Measurements from ENCODE around the gene PRPF31. TPM values are rescaled to one million over a fixed set of nuclear protein-coding genes. Genes with fewer than 3 reads are reported as not detected.

PRPF31 gene
- total RNA-seq, 1 experiment from 2014 or later, result 67.3 TPM

DNA sequence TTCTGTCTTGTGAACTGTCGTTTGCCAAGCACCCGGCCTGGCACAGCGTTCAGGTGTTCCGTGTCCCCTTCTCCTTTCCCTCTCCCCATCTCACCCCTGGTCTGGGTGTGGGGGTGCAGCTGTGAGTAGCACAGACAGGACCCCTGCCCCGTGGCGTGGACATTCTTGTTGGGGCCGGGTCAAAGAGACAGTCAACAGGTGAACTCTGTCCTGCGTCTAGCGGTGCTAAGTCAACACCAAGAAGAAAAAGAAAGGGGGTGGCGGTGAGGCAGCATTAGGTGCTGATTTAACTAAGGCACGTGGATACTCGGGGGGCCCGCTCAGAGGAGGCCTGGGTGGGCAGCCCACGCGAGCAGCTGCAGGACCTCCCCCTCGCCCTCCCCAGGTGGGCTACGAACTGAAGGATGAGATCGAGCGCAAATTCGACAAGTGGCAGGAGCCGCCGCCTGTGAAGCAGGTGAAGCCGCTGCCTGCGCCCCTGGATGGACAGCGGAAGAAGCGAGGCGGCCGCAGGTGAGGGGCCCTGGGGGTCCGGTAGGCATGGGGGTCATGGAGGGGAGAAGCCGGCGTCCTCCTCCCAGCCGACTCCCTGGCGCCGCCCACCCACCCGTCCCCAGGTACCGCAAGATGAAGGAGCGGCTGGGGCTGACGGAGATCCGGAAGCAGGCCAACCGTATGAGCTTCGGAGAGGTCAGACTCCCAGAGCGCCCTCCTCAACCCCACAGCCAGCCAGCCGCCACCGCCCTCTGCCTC lies 12.3 kb downstream of the PRPF31 start:
- no peak overlapping the region for H3K4me3 ChIP-seq
- H3K4me1 ChIP-seq, result no peaks in the 10 kb centered on the region
- H3K27me3 ChIP-seq, result no peaks in the 10 kb centered on the region
- no peak overlapping the region for H3K27ac ChIP-seq
- H3K9me3 ChIP-seq (replicated peaks), result no peaks in the 10 kb centered on the region
- no peak for DNase-seq
- H3K36me3 ChIP-seq, result peaks cover 17% of the 10 kb centered on the region

DNA sequence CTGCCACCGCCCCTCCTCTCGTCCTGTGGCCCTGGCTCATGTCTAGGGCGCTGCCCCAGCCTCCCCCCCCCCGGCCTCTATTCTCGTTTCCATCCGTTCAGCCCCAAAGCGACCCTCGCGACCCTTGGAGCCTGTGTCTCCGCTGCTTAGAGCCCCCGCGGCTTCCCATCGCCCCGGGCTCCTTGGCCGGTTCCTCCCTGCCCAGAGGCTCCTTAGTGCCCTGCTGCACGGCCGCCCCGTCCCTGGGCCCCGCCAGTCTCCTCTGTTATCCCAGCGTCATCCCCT lies 12.8 kb downstream of the PRPF31 start:
- Histone ChIP-seq H3K27ac (no peak overlapping the region), H3K4me3 (no peak overlapping the region), H3K27me3 (no peaks in the 10 kb centered on the region), H3K9me3 (replicated peaks) (no peaks in the 10 kb centered on the region), H3K4me1 (no peaks in the 10 kb centered on the region), H3K36me3 (peaks cover 17% of the 10 kb centered on the region)
- no peak for DNase-seq

DNA sequence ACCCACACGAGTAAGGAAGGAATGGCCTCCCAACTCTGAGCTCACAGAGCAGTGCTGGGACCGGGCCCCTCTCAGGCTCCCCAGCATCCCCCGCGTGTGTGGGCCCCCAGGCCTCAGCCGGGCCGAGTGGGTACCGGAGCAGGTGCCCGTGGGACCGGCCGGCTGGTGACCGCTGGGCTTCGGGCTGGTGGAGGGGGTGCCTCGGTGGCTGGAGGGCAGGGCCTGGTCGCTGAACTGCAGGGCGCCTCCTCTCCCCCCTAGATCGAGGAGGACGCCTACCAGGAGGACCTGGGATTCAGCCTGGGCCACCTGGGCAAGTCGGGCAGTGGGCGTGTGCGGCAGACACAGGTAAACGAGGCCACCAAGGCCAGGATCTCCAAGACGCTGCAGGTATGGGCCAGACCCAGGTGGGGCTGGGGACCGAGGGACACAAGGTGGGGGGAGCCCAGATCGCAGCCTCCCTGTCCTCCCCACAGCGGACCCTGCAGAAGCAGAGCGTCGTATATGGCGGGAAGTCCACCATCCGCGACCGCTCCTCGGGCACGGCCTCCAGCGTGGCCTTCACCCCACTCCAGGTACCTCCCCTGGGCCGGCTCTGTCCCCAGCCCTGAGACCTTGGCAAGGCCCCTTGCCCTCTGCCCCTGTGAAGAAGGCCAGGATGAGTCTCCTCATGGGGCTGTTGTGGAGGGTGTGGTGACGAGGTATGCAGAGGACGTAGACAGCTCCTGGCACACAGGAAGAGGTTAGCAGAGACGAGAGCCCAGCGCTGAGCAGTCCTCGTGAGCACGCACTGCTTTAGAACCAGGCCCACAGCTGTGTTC lies 13.5 kb downstream of the PRPF31 start:
- H3K36me3 ChIP-seq, result peaks cover 17% of the 10 kb centered on the region

DNA sequence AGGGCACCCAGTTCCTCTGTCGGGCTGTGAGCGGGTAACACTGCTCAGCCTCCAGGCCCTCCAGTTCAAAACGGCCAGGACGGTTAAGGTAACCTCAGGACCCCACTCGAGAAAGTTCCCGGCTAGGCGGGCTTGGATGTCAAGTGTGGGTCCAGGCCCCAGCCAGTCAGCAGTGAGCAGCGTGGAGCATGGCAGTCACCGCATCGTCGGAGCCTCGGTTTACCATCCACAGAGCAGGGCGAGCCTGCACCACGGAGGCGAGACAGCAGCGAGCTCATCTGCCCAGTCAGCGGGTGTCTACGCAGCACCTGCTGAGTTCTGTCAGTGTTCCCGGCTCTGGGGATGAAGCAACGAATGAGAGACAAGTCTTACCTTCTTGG lies 14.1 kb downstream of the PRPF31 start:
- Histone ChIP-seq H3K9me3 (replicated peaks) (no peaks in the 10 kb centered on the region), H3K4me3 (no peak overlapping the region), H3K4me1 (no peaks in the 10 kb centered on the region), H3K27ac (no peak overlapping the region), H3K36me3 (peaks cover 16% of the 10 kb centered on the region), H3K27me3 (no peaks in the 10 kb centered on the region)
- DNase-seq, result no peak

More for the DNA sequence above, 13.5 kb downstream of the PRPF31 start:
- no peak for DNase-seq
- no peak overlapping the region for H3K27ac ChIP-seq
- H3K4me3 ChIP-seq, result no peak overlapping the region
- H3K9me3 ChIP-seq (replicated peaks), result no peaks in the 10 kb centered on the region
- H3K4me1 ChIP-seq, result no peaks in the 10 kb centered on the region
- H3K27me3 ChIP-seq, result no peaks in the 10 kb centered on the region

DNA sequence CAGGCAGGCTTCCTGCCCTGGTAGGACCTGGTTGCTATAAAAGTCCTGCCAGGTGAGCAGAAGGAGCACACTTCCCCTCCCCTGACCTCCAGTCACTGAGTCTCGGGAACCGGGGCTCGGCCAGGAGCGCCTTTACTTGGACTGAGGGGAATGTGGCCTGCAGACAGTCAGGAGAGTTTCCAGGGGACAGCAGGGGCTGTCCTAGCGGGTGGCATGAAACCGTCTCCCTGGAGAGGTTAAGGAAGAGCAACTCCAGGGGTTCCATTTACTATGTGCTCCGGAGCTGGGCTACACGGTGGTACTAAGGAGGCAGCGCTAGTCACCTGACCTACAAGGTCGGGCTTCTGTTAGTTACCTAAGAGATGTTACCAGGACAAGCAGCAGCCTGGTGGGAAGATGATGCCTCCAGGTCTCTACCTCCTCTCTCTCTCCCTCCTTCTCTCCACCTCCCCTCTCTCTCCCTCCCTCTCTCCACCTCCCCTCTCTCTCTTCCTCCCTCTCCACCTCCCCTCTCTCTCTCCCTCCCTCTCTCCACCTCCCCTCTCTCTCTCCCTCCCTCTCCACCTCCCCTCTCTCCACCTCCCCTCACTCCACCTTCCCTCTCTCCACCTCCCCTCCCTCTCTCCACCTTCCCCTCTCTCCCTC lies 17.9 kb downstream of the PRPF31 start:
- no peaks in the 10 kb centered on the region for H3K4me1 ChIP-seq
- H3K9me3 ChIP-seq (replicated peaks), result no peaks in the 10 kb centered on the region
- no peak for DNase-seq
- no peaks in the 10 kb centered on the region for H3K27me3 ChIP-seq
- no peak overlapping the region for H3K27ac ChIP-seq
- 0 out of 2 replicates have a peak, but pooled peaks cover 2% of the 10 kb centered on the region for H3K36me3 ChIP-seq
- H3K4me3 ChIP-seq, result no peak overlapping the region

DNA sequence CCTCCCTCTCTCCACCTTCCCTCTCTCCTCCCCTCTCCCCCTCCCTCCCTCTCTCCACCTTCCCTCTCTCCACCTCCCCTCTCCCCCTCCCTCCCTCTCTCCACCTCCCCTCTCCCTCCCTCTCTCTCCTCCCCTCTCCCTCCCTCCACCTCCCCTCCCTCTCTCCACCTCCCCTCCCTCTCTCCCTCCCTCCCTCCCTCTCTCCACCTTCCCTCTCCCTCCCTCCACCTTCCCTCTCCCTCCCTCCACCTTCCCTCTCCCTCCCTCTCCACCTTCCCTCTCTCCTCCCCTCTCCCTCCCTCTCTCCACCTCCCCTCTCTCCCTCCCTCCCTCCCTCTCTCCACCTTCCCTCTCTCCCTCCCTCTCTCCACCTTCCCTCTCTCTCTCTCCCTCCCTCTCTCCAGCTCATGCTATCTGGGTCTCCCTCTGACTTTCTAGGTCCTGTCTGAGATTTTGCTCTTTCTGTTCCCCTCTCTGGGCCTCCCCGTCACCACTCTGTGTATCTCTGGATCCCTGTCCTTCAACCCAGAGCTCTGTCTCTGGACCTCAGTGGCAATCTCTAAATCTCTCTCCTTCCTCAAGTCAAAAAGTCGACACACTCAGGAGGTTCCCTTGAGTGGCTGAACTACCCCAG lies 18.5 kb downstream of the PRPF31 start:
- Histone ChIP-seq H3K27ac (no peak overlapping the region), H3K4me1 (no peaks in the 10 kb centered on the region), H3K36me3 (0 out of 2 replicates have a peak, but pooled peaks cover 2% of the 10 kb centered on the region), H3K4me3 (no peak overlapping the region), H3K27me3 (no peaks in the 10 kb centered on the region), H3K9me3 (replicated peaks) (no peaks in the 10 kb centered on the region)
- no peak for DNase-seq

DNA sequence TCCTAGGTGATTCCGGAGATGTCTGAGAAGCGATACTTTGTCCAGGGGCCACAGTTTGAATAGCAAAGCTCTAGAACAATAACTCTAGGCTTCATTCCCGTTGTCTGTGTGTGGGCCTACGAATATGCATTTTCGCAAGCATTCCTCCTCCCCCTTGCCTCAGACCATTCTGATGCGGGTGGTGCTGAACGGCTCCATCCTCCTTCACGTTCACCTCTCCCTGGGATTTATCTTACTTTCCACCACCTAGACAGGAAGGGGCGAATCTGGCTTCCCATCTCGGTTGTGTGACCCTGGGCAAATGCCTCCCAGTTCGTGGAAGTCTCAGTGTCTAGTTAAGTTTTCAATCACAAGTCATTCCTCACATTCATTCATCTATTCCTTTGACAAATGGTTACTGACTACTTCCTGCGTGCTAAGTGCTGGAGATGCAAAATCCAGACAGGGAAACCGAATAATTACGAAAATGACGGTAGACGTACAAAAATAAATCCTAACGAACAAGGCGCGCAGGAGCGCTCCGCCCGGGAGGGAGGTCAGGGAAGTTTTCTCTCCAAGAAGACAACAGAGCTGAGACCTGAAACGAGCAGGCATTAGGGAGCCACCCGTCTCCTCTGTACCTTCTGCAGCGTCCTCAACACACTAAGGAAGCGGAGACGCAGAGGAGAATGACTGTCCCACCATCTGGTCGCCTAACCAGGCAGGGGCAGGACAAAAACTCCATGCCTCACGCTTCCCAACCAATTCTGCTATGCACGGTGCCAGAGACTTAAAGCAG lies 20.7 kb downstream of the PRPF31 start:
- DNase-seq, result no peak

DNA sequence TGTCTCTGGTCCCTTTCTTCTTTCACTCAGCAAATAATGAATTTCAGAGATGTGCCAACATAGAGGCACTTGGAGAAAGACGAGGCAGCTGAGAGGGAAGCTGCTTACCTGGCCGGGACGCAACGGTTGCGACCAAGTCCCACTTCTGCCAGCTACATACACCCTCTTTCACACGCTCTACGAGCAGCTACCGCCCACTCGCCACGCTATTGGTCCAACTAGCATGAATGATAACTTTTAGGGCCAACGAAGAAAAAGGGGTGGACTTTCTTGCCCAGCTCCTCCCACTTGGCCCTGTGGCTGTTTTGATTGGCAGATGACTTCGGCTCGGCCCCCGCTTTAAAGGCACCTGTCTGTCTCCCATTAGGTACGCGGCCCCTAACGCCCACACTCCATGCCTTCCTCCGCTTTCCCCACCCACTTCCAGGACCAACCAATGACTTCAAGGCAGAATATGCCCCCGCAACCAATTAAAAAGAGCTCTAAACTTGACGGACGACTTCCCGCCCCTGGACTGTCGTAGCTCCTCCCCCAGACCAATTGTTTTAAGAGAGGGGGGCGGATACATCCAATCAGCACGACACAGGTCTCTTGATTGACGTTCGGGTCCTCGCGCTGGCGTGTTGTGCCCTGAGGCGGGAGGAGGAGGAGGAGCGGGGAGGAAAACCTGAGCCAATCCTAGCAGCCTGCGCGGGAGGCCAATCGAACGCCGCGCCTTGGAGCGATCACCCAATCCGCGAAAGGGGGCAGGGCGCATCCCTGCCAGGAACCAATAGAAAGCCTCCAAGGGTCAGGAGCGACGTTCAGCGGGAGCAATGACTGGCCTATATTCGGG lies 21.5 kb downstream of the PRPF31 start:
- H3K4me3 ChIP-seq, result peak overlapping the region; percentile 83
- H3K36me3 ChIP-seq, result peaks cover 7% of the 10 kb centered on the region; the same call in 1 of the 2 replicates
- peak overlapping the region; percentile 95 for H3K27ac ChIP-seq
- peak; percentile 99 to 100 for DNase-seq
- H3K9me3 ChIP-seq (replicated peaks), result no peaks in the 10 kb centered on the region
- H3K4me1 ChIP-seq, result no peaks in the 10 kb centered on the region
- H3K27me3 ChIP-seq, result no peaks in the 10 kb centered on the region

More for the DNA sequence above, 20.7 kb downstream of the PRPF31 start:
- Histone ChIP-seq H3K9me3 (replicated peaks) (no peaks in the 10 kb centered on the region), H3K4me3 (peak overlapping the region; percentile 57), H3K27ac (peak overlapping the region; percentile 21), H3K27me3 (no peaks in the 10 kb centered on the region), H3K36me3 (peaks cover 2% of the 10 kb centered on the region; the same call in 1 of the 2 replicates), H3K4me1 (no peaks in the 10 kb centered on the region)

DNA sequence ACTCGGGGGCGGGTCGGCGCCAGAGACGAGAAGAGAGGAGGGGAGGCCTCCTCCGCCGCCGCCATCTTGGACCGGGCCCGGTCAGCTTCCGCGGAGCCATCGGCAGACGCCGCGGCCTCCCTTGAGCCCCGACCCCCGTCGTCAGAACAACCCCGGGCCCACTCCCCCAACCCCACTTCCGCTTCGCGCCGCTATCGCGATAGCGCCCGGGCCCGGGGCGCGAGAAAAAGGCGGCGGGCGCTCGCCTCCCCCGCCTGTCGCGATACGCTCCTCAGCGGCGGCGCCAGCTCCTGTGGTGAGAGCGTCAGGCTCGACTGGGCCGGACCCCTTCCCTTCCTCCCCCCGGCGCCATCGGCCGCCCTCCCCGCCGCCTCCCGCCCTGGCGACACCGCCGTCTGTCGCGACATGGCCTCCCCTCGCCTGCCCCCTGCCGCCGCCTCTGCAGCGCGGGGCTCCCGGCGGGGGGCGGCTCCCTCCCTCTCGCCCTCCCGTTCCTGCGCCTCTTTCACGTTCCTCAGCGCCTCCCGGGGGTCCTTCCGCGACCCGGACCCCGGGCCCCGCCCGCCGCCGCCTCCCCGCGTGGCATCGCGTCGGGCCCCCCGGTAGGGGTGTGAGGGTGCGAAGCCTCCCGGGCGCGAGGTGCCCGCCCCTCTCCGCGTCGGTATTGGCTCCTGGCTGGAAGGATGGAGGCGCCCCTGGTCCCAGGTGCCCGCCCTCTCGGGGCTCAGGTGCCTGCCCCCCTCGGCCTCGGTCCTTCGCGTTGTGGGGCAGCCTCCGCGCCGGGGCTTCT lies 22.3 kb downstream of the PRPF31 start, which contains the start of gene CNOT3:
TSS of gene CNOT3 (plus strand) at position 64 of the 790 bp plus-strand sequence. CDS start 5,217 bp downstream, outside the sequence.
- Histone ChIP-seq H3K9me3 (replicated peaks) (no peaks in the 10 kb centered on the region), H3K4me3 (peak within 1 kb of the TSS; percentile 83), H3K27me3 (no peaks in the 10 kb centered on the region), H3K36me3 (peaks cover 13% of the 10 kb centered on the region), H3K4me1 (no peaks in the 10 kb centered on the region), H3K27ac (peak within 1 kb of the TSS; percentile 95)
- no peak for DNase-seq

DNA sequence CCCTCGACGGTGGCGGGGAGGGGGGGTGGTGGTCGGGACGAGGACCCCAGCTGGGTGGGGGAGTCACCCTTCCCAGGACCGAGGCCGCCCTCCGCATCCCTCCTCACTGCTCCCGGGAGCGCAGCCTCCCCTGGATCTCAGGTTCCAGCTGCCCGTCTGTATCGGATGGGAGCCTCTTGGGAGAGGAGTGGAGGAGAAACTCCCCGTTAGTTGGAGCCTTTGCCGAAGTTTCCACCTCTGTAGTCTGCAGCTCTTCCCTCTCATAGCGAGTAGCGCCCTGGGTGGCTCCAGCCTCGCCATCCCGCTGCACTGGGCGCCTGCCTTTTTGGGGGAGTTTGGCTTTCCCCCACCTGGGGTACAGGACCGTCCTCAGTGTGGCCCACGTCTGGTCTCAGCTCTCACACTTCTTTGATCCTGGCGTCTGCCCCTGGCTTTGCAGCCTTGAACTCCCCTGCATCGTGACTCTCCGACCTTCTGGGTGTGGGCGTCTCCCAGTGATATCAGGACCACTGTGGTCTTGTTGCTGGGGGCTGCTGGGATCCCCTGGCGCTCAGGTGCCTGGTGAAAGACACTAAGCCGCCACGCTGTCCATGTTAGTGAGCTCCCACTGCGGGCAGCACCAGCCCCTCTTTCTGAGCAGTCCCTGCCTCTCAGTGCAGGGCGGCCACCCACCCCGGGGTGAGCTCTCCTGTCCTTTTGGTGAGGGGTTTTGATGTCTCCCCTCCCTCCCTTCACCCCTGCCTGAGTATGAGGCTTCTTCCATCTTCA lies 23.1 kb downstream of the PRPF31 start:
- Histone ChIP-seq H3K36me3 (peaks cover 21% of the 10 kb centered on the region), H3K27ac (peak overlapping the region; percentile 95; the same call in 1 of the 2 replicates), H3K4me1 (no peaks in the 10 kb centered on the region), H3K4me3 (peak overlapping the region; percentile 83), H3K27me3 (no peaks in the 10 kb centered on the region), H3K9me3 (replicated peaks) (no peaks in the 10 kb centered on the region)
- no peak for DNase-seq

DNA sequence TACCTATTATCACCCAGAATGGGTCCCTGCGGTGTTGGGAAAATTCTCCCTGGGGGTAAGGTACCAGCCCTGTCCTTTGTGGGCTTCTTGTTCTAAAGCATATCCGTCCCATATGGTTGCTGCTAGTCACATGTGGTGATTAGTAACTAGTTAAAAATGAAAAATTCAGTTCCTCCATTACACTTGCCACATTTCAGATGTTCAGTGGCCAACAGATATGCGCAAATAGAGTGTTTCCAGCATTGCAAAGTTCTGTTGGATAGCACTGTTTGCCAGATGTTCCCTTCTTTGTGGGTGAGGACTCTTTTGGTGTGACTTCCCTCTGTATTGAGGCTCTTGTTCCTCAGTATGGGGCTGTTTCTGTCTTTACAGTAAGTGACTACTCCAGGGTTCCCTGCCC lies 25.8 kb downstream of the PRPF31 start:
- no peaks in the 10 kb centered on the region for H3K9me3 ChIP-seq (replicated peaks)
- H3K36me3 ChIP-seq, result peaks cover 46% of the 10 kb centered on the region
- H3K4me1 ChIP-seq, result no peaks in the 10 kb centered on the region
- H3K27me3 ChIP-seq, result no peaks in the 10 kb centered on the region
- no peak overlapping the region for H3K4me3 ChIP-seq
- DNase-seq, result no peak
- H3K27ac ChIP-seq, result no peak overlapping the region

DNA sequence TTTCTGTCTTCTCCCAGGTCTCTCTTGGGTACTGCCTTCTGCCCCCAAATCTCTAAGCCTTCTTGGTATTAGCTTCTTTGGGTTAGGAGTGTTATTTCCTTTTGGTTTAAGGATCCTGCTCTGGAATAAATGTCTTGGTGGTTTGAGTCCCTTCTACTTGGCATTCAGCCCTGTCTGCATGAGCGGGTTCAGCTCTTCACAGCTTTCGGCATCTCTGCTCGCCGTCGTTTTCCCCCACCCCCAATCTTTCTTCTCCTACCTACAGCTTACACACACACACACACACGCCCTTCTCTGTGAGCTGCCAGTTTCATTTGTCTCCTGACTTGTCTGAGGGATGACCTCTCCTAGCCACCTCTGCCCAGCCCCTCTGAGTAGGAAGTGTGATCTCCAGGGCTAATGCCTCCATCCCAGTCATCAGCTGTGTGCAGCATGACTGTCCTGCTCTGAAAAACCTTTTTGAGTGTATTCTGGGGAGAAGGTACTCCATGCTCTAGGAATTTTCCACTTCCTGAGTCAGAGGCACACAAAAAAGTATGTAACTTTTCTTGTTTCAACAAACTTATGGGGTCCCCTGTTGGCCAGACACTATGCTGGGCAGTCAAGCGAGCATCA lies 26.7 kb downstream of the PRPF31 start:
- H3K4me1 ChIP-seq, result no peaks in the 10 kb centered on the region
- DNase-seq, result no peak
- peaks cover 53% of the 10 kb centered on the region for H3K36me3 ChIP-seq
- no peak overlapping the region for H3K27ac ChIP-seq
- H3K9me3 ChIP-seq (replicated peaks), result no peaks in the 10 kb centered on the region
- H3K27me3 ChIP-seq, result no peaks in the 10 kb centered on the region
- no peak overlapping the region for H3K4me3 ChIP-seq

Data from SJCRH30 (cell line).